GM18526 (cell line): Measurements from ENCODE around the gene TMUB1.

Experiments
- POLR2A ChIP-seq: IDR thresholded peaks from 3 replicates; pipeline ENCODE4 v1.6.1; 2011; ENCODE audit not compliant: insufficient read length; ENCODE audit errors: extremely low read depth

TMUB1 gene

DNA sequence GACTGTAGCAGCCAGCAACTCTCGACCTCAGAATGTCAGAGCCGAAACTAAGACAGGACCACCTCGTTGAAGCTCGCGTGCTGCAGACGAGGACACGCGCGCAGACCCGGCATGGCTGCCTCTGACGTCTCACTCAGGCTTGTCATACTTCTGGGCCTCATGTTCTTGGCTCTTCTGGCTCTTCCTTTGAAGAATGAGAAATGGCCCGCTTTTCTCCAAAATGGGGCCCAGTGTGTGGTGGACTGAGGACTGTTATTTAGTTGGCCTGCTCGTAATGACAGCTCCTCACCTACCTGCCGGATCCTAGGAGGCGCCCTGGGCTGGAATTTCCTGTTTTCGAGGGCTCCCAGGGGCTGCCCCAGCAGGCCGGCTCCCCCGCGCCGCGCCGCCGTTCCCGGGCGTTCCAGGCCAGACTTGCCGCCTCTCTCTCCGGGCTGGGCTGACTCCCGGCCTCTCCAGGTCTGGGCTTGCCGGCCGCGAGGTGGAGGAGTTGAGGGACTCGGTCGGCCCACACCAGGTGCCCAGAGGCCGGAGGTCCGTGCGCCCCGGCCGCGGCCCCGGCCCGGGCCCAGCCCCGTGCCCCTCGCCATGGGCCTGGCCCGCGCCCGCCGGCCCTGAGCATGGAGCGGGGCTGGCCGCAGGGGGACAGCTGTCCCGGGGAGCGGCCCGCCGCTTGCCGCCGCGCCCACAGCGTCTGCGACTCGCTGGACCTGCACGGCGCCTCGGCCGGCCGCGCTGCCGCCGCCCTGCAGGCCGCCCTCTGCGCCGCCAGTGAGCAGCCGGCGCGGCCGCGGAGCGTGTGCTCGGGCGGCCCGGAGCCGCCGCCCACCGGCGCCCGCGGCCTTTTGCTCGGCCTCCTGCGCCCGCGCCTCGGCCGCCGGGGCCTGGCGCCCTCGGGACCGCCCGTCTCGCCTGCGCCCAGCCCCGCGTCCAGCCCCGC, 31.1 kb upstream of the TMUB1 start:
- TF ChIP-seq POLR2A: no peak

DNA sequence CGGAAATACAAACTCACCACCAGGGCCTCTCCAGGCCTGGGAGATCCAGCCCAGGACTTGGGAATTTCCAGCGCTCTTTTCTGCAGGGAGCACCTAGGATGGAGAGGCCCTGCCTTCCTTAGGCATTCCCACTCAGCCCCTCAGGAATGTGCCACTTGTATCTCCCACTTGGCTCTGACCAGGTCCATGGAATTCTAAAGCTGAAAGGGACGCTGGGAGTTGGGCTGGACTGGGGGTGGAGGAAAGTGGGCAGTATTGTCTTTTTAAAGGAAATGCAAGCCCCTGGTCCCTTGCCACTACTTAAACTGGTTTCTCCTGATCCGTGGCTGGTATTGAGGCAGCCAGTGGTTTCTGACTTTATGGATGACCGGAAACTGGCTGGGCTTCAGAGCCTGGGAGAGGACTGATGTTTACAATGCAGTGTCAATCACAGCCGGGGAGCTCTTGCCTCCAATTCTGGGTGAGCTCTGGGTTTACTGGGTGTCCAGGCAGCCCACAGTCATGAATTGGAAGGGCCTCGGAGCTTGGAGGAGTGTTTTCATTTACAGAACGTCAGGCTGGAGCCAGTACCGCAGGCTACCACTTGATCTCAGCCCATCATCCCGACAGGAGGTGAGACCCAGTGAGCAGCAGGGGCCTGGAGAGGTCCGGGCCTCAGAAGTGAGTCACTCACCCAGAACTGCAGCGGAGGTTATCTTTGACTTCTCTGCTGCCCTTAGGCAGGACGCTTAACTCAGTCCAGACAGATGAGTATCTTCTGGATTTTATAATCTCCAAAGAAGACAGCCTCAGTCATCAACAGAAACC, 30.3 kb upstream of the TMUB1 start:
- TF ChIP-seq POLR2A: no peak

DNA sequence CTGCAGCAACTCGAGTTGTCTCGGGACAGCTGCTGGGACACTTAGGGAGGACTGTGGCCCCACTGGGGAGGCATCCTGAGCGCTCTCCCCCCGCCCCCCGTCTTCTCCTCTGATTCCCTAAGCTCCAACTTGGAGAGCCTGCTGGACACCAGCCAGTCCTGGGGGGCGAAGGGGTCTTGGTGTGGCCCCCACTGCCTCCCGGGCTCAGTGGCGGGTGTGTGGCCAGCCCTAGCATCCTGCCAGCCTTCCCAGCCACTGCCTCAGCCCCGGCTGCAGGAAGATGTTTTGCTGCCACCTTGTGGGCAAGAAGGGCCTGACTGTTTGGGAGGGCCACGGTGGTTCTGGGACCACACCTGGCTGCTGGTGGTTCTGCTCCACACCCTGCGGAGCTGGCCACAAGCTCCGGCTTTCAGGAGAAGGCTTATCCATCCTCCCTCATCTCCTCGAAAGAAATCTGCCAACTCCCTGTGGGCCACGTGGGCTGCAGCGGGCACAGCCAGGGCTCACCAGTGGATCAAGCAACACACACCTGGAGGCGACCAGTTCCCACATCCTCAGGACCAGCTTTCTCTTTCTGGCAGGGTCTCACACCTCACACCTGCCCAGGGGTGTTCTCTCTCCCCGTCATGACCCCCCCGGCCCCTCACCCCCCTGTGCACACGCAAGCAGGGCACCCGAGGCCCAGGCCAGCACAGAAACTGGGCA, 27.8 kb upstream of the TMUB1 start:
- TF ChIP-seq POLR2A: no peak

DNA sequence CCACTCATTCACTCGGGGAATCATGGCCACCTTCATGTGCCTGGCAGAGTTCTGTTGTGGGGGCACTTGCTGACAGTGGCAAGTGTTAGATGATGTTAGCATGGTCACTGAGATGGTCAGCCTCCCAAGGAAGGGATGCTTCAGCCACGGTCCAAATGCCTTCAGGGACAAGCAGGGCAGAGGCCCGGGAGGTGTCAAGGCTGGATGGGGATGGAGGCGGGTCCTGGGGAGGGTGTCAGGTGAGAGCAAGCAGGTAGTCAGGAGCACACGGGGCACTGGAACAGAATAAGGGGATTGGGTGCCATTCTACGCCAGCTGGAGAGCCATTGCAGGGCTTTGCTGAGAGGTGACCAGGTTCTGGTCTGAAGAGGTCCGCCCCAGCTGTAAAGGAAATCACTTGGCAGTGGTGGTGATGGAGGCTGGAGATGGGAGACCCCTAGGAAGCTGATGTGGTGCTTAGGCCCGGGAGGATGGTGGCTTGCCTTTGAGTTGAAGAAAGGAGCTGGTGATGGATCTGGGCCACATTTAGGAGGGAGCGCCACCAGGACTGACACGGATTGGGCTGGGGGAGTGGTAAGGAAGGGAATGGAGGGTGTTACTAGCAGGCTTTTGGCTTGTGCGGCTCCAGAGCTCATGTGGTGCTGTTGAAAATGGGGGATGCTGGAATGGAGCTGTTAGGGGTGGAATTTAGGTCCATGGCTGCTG, 27.1 kb upstream of the TMUB1 start:
- no peak for TF ChIP-seq POLR2A

DNA sequence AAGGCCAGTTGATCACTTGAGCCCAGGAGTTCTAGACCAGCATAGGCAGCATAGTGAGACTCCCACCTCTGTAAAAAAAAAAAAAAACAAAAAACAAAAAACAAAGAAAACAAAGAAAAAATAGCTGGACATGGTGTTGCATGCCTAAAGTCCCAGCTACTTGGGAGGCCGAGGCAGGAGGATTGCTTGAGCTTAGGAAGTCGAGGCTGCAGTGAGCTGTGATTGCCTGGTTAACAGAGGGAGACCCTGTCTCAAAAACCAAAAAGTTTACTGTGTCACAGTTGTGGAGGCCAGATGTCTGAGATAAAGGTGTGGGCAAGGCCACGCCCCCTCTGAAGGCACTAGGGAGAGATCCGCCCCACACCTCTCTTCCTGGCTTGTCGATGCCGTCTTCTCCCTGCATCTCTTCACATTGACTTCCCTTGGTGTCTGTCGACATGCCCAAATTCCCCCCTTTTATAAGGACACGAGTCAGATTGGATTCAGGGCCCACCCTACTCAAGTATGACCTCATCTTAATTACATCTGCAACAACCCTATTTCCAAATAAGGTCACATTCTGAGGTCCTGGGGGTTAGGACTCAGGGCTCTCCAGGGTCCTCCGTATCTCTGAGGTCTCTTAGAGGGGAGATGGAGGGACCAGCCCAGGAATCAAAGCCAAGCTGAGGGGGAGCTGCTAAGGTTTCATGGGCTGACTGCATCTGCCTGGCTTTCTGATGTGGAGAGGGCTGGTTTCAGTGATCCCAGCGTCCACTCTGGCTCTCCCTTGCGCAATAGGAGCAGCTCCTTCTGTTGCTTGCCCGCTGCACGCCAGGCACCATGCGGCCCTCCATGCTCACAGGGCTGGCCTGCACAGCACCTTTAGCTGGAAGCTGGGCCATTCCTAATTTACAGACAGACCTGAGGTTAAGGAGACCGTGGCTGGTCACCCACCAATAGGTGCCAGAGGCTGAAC, 26.1 kb upstream of the TMUB1 start:
- no peak for TF ChIP-seq POLR2A

- no peak for TF ChIP-seq POLR2A
These were observed 24.6 kb upstream of the TMUB1 start for GRCh38 chr7:151107882-151108281.

- no peak for TF ChIP-seq POLR2A
These were observed 21.3 kb upstream of the TMUB1 start for GRCh38 chr7:151104411-151105235.

DNA sequence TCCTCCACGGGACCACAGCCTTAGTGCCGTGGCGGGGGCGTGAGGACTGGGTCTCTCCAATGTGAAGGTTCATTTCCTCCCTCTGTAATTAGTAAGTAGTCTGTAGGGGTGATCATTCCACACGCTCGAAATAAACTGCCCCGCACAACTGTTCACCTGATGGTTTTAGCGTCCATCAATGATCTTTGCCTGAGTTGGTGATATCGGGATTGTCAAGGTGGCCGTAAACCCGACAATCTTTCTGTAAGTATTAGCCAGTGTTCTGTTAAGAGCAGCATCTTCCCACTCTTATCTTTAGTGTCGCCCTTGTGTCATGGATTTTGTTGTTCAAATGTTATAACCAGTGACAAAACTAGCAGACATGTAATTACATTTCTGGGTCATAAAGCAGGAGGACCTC, 20.7 kb upstream of the TMUB1 start:
- TF ChIP-seq POLR2A: no peak

DNA sequence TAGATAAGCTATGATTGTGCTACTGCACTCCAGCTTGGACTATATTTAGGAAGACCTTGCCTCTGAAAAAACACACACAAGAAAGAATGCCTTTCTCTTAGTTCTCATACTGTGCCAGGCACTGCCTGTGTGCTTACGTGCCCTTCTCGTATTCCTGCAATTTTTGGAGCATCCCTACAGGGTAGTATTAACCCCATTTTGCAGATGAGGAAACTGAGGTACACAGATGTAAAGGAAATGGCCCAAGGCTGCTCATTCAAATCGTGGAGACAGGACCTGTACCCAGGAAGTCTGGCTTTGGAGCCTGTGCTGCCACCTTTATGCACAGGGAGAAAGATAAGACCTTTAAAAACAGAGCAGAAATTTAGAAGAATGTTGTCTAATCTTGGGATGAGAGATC, 19.7 kb upstream of the TMUB1 start:
- TF ChIP-seq POLR2A: no peak

DNA sequence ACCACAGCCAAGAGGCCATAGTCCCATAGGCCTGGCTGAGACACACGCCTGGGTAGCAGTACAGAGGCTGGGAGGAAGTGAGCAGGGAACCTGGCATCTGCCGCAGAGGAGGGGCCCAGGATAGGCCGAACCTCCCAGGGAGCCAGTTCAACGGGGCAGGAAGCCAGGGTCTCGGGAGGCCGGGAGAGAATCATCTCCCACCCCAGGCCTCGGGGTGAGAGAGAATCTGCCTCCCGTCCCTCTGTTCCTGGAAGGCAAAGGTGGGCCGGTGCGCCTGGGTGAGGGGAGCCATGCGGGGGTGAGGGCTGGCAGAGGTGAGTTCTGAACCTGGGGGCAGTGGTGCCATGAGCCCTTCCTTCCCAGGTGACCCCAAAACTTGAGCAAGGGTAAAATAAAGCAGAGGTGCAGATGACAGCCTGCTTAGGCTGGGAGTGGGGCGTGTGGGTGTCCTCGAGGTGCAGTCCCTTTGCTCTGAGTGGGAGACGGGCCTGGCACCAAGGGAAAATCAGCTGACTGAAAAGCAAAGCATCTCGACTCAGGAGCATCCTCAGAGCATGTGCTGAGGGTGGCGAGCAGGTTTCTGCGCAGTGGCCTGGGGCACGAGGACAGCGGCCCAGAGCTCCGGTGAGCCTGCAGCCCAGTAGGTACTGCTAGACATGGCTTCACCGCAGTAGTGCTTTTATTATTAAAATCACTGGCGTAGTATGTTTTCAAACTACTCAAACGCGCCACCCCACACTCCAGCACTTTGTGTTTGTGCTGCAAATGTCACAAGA, 18.5 kb upstream of the TMUB1 start:
- no peak for TF ChIP-seq POLR2A

DNA sequence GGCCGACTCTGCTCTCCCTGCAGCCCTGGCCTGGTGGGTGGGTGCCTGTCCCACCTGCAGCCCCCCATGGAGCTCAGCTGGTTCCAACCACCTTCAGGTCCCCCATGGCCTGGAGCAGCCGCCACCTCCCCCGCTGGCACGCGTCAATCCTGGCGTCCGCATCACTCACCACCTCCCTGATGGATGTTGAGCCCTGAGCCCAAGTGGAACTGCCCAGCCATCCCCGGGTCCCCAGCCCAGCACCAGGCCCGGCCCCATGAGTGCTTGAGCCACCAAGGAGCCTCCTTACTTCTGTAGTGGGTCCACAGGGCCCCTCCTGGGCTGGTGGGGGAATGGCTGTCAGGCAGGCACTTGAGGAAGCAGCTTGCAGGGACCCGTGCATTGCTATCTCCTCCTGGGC, 17.6 kb upstream of the TMUB1 start:
- no peak for TF ChIP-seq POLR2A

DNA sequence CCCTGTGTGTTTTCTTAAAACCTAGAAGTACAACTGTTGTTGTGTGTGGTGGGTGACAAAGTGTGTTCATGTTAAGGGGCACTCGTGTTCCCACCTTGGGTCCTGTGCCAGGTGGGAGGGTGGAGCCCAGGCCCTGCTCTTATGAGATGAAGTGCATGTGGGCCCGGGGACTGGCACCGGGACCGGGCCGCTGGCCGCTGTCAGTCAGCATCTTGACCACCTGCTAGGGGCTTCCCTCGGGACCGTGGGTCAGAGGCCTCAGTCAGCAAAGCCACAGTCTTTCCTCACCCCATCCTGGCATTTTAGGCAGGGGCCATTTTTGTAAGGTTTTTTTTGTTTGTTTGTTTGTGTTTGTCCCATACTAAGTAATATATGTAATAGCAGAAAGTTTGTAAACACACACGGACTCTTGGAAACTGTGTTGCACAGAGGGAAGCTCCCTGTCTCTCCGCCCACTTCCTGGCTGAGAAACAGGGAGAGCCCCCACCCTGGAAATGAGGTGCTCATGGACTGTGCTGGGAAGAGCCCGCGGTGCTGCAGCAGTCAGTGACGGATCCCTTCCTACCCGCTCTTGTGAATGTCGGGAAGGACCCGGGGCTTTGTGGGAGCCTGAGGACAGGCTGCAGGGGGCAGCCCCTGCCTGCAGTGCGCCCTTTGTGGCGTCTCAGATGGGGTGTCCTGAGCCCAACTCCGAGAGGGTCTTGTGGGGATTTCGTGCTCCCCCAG, 16.4 kb upstream of the TMUB1 start:
- no peak for TF ChIP-seq POLR2A
